Spleen (tissue), 7 donors: ENCODE data around the gene MSH3.

Experiments
- CTCF ChIP-seq, 11 experiments: fragments of 200-600 bp in 7 of 11; fragments of 450-650 bp in 4 of 11; sonication (generic) in 4 of 11; IDR thresholded peaks in 8 of 11; conservative IDR thresholded peaks in 3 of 11; 1 replicate in 7 of 11; 2 replicates in 4 of 11; pipeline versions ENCODE4 v1.4.0 to v1.8.0; 2016 to 2021; ENCODE audit warnings: antibody characterized with exemption in 11 of 11, inconsistent platforms in 4 of 11, mild to moderate bottlenecking in 1 of 11
- POLR2A ChIP-seq, 3 donors: fragments of 450-650 bp; IDR thresholded peaks; one replicate each; pipeline ENCODE4 v1.5.1; 2017; ENCODE audit warnings: antibody characterized with exemption in 3 of 3, mild to moderate bottlenecking in 1 of 3
- POLR2AphosphoS5 ChIP-seq, 3 donors: sonication (generic); formaldehyde crosslinking; IDR thresholded peaks; one replicate each; pipeline ENCODE4 v1.5.1; 2017; ENCODE audit warnings: antibody characterized with exemption in 3 of 3
- donor health status: DM: no; HTN: no; CAD: no; lungs with moderate emphysema.
- donor health status: DM: no; HTN: no; CAD: no.
- donor health status: DM: no; HTN: no; CAD: no.

- no peak for TF ChIP-seq CTCF (IDR thresholded peaks at IDR 0.05 in 8 of 11, conservative IDR thresholded peaks at IDR 0.05 in 3 of 11)
- TF ChIP-seq POLR2AphosphoS5 (IDR thresholded peaks at IDR 0.05): no peak
- TF ChIP-seq POLR2A (IDR thresholded peaks at IDR 0.05): no peak
Observed at GRCh38 chr5:80665057-80665456, 10.6 kb downstream of the MSH3 start.
